Measurements from ENCODE around the gene FZD8. TPM values are rescaled to one million over a fixed set of nuclear protein-coding genes. Genes with fewer than 3 reads are reported as not detected.

The FZD8 gene
- polyA plus RNA-seq, 3 donors: 0.04 to 0.24 TPM; not detected in 1

- peaks cover 76 to 81% (median 77%) of the 10 kb centered on the region in 3 donors for H3K27me3 Mint-ChIP-seq (ENCODE audit: low read depth in 3 of 3)
These were observed 2.2 kb downstream of the FZD8 start for GRCh38 chr10:35639728-35640401.

More at GRCh38 chr10:35639728-35640401, 2.2 kb downstream of the FZD8 start:
- H3K4me2 ChIP-seq (replicated peaks; ENCODE audit: extremely low read depth, low read length, poor library complexity, severe bottlenecking): peak overlapping the region; percentile 63
- WGBS (ENCODE audit: insufficient coverage): 2% methylated on average over 83 of the region's 83 CpGs
- H3K27me3 ChIP-seq (ENCODE audit: control insufficient read depth in 2 of 2, insufficient read depth in 2 of 2, low read length in 2 of 2): peaks cover 71 to 78% of the 10 kb centered on the region in 2 donors
- H3K36me3 Mint-ChIP-seq: peaks cover 0 to 7% of the 10 kb centered on the region in 2 donors
- no peak overlapping the region for H3K9ac ChIP-seq (ENCODE audit: insufficient read depth, low read length, poor library complexity, severe bottlenecking)
- H3K4me3 Mint-ChIP-seq: peak overlapping the region; percentile 59 to 95
- peak overlapping the region in 1 of 7 donors; percentile 61 for H3K27ac Mint-ChIP-seq
- no peaks in the 10 kb centered on the region for H4K20me1 ChIP-seq (ENCODE audit: insufficient read depth, low read length)
- no peak for TF ChIP-seq CTCF (IDR thresholded peaks at IDR 0.05)
- peak in 1 of 3 donors; percentile 8 for DNase-seq
- H3K4me3 ChIP-seq (replicated peaks in 1 of 3; ENCODE audit: low read depth in 2 of 3, low read length in 3 of 3): peak overlapping the region in 1 of 3 experiments; percentile 60
- H3K36me3 ChIP-seq (replicated peaks in 1 of 2; ENCODE audit: control insufficient read depth in 1 of 2, insufficient read depth in 2 of 2, low read length in 2 of 2): no peaks in the 10 kb centered on the region
- no peak overlapping the region for H2AFZ ChIP-seq (ENCODE audit: insufficient read depth, low read depth, low read length, poor library complexity, severe bottlenecking)
- peaks cover 32% of the 10 kb centered on the region for H3K4me1 Mint-ChIP-seq
- H3K4me1 ChIP-seq (ENCODE audit: control insufficient read depth in 1 of 2, insufficient read depth in 2 of 2, low read length in 2 of 2): peaks cover 34 to 46% of the 10 kb centered on the region in 2 donors
- no peak overlapping the region for H3K27ac ChIP-seq (ENCODE audit: low read depth in 1 of 2, low read length in 2 of 2)
- H3K79me2 ChIP-seq (ENCODE audit: insufficient read depth, low read length): no peaks in the 10 kb centered on the region
- peaks cover 0 to 21% of the 10 kb centered on the region in 2 donors for H3K9me3 ChIP-seq (replicated peaks in 1 of 2; ENCODE audit: control insufficient read depth in 1 of 2, insufficient read depth in 1 of 2, low read length in 2 of 2)
- peaks cover 0 to 34% (median 24%) of the 10 kb centered on the region in 7 donors for H3K9me3 Mint-ChIP-seq
- intact Hi-C loops (cut with micrococcal nuclease): no loop called here
